Measurements from ENCODE around the gene MINDY1.

- TF ChIP-seq CTCF (IDR thresholded peaks at IDR 0.05; ENCODE audit: poor library complexity) (no peak), EZH2phosphoT487 (IDR thresholded peaks at IDR 0.05; ENCODE audit: low read depth, severe bottlenecking, unreplicated experiment) (no peak), EZH2 (IDR thresholded peaks at IDR 0.05; ENCODE audit: borderline replicate concordance) (no peak)
Measured at GRCh38 chr1:151011154-151011850, 4.6 kb upstream of the MINDY1 start.
